SK-N-SH treated with all-trans-retinoic acid at 6 μM for 48 hours (cell line): Measurements from ENCODE around the gene CHFR.

Experiments used
- ARNTL ChIP-seq: fragments of 450-650 bp; formaldehyde crosslinking; IDR thresholded peaks from 2 replicates; pipeline ENCODE4 v1.5.0; 2020; ENCODE audit warnings: low read depth, mild to moderate bottlenecking, moderate library complexity, borderline replicate concordance
- BACH2 ChIP-seq: fragments of 250-450 bp; sonication (Bioruptor Pico); IDR thresholded peaks from 2 replicates; pipeline ENCODE4 v1.9.0; 2021; ENCODE audit warnings: mild to moderate bottlenecking, borderline replicate concordance
- CSDC2 ChIP-seq: fragments of 250-450 bp; sonication (Bioruptor Pico); IDR thresholded peaks from 2 replicates; pipeline ENCODE4 v1.5.0; 2020; ENCODE audit warnings: mild to moderate bottlenecking, moderate library complexity
- OSR1 ChIP-seq: fragments of 250-450 bp; sonication (Bioruptor Pico); IDR thresholded peaks from 2 replicates; pipeline ENCODE4 v1.8.0; 2022; ENCODE audit warnings: moderate library complexity, mild to moderate bottlenecking, inconsistent platforms
- PPARA ChIP-seq: fragments of 250-450 bp; sonication (Bioruptor Pico); IDR thresholded peaks from 2 replicates; pipeline ENCODE4 v1.5.0; 2020; ENCODE audit warnings: mild to moderate bottlenecking, borderline replicate concordance
- ZFP3 ChIP-seq: fragments of 250-450 bp; sonication (Bioruptor Pico); IDR thresholded peaks from 2 replicates; pipeline ENCODE4 v1.5.0; 2020; ENCODE audit warnings: mild to moderate bottlenecking, moderate library complexity
- ZFP30 ChIP-seq: fragments of 450-650 bp; formaldehyde crosslinking; IDR thresholded peaks from 2 replicates; pipeline ENCODE4 v1.5.0; 2022; ENCODE audit warnings: mild to moderate bottlenecking, moderate library complexity
- ZNF565 ChIP-seq: fragments of 450-650 bp; formaldehyde crosslinking; conservative IDR thresholded peaks from 2 replicates; pipeline ENCODE4 v1.5.0; 2020; ENCODE audit warnings: low read depth, mild to moderate bottlenecking, moderate library complexity
- ZNF8 ChIP-seq: fragments of 450-650 bp; formaldehyde crosslinking; IDR thresholded peaks from 2 replicates; pipeline ENCODE4 v1.5.0; 2020; ENCODE audit warnings: mild to moderate bottlenecking, moderate library complexity
- TF ChIP-seq, protein P1 (sequence below): fragments of 250-450 bp; sonication (Bioruptor Pico); IDR thresholded peaks from 2 replicates; pipeline ENCODE4 v1.8.0; 2020; ENCODE audit warnings: mild to moderate bottlenecking, moderate library complexity, borderline replicate concordance
- TF ChIP-seq, protein P2 (sequence below): fragments of 250-450 bp; sonication (Bioruptor Pico); IDR thresholded peaks from 2 replicates; pipeline ENCODE4 v1.5.0; 2020; ENCODE audit warnings: mild to moderate bottlenecking, moderate library complexity

DNA sequence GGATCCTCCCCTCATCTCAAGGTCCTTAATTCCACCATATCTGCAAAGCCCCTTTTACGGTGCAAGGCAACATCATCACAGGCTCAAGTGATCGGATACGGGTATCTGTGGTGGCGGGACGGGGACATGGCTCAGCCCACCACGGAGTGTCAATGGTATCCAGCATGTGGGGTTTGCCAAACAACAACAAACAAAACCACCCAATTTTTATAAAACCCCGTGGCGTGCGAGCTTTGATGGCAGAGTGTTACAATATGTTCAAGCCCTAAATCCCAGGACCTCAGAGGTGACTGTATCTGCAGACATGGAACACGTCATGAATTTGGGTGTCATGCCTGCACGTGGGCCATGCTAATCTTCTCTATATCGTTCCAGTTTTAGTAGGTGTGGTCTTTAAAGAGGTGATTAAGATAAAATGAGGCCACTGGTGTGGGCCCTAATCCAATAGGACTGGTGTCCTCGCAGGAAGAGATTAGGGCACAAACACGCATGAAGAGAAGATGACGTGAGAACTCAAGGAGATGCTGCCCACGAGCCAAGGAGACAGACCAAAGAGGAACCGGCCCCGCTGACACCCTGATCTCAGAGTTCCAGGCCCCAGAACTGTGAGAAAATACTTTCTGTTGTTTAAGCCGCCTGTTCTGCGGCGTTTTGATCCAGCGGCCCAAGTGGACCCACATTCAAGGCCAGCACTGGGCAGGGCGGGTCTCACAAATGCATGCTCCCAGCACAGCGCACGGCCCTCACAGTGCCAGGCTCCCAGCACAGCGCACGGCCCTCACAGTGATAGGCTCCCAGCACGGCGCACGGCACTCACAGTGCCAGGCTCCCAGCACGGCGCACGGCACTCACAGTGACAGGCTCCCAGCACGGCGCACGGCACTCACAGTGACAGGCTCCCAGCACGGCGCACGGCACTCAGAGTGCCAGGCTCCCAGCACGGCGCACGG lies 52.1 kb downstream of the CHFR start:
- TF ChIP-seq ZFP3 (CRISPR knock-in tag) (no peak), ZFP30 (CRISPR knock-in tag) (no peak), ZNF8 (CRISPR knock-in tag) (no peak), ARNTL (CRISPR knock-in tag) (no peak), CSDC2 (CRISPR knock-in tag) (no peak), BACH2 (no peak), ZNF565 (CRISPR knock-in tag) (no peak), PPARA (CRISPR knock-in tag) (no peak), OSR1 (CRISPR knock-in tag) (no peak)
- TF ChIP-seq, protein P1, sequence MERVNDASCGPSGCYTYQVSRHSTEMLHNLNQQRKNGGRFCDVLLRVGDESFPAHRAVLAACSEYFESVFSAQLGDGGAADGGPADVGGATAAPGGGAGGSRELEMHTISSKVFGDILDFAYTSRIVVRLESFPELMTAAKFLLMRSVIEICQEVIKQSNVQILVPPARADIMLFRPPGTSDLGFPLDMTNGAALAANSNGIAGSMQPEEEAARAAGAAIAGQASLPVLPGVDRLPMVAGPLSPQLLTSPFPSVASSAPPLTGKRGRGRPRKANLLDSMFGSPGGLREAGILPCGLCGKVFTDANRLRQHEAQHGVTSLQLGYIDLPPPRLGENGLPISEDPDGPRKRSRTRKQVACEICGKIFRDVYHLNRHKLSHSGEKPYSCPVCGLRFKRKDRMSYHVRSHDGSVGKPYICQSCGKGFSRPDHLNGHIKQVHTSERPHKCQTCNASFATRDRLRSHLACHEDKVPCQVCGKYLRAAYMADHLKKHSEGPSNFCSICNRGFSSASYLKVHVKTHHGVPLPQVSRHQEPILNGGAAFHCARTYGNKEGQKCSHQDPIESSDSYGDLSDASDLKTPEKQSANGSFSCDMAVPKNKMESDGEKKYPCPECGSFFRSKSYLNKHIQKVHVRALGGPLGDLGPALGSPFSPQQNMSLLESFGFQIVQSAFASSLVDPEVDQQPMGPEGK (CRISPR knock-in tag) = no peak
- TF ChIP-seq, protein P2, sequence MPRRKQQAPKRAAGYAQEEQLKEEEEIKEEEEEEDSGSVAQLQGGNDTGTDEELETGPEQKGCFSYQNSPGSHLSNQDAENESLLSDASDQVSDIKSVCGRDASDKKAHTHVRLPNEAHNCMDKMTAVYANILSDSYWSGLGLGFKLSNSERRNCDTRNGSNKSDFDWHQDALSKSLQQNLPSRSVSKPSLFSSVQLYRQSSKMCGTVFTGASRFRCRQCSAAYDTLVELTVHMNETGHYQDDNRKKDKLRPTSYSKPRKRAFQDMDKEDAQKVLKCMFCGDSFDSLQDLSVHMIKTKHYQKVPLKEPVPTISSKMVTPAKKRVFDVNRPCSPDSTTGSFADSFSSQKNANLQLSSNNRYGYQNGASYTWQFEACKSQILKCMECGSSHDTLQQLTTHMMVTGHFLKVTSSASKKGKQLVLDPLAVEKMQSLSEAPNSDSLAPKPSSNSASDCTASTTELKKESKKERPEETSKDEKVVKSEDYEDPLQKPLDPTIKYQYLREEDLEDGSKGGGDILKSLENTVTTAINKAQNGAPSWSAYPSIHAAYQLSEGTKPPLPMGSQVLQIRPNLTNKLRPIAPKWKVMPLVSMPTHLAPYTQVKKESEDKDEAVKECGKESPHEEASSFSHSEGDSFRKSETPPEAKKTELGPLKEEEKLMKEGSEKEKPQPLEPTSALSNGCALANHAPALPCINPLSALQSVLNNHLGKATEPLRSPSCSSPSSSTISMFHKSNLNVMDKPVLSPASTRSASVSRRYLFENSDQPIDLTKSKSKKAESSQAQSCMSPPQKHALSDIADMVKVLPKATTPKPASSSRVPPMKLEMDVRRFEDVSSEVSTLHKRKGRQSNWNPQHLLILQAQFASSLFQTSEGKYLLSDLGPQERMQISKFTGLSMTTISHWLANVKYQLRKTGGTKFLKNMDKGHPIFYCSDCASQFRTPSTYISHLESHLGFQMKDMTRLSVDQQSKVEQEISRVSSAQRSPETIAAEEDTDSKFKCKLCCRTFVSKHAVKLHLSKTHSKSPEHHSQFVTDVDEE (CRISPR knock-in tag) = no peak
